HepG2 (cell line): ENCODE data around the gene ZNF691.

Experiments used
- HINFP ChIP-seq: sonication (generic); formaldehyde crosslinking; IDR thresholded peaks from 2 replicates; pipeline ENCODE4 v1.4.0; 2020; ENCODE audit warnings: low read depth, mild to moderate bottlenecking, missing genetic modification reagents
- MXI1 ChIP-seq: IDR thresholded peaks from 3 replicates; pipeline ENCODE4 v1.6.1; 2012; ENCODE audit warnings: low read depth, low read length, inconsistent platforms, borderline replicate concordance
- REST ChIP-seq, 2 experiments: IDR thresholded peaks; 2 replicates each; pipeline ENCODE4 v1.6.1; 2011 to 2012; ENCODE audit warnings: low read length in 2 of 2, borderline replicate concordance in 1 of 2, low read depth in 1 of 2, mild to moderate bottlenecking in 1 of 2, moderate library complexity in 1 of 2
- ZBTB4 ChIP-seq: sonication (generic); formaldehyde crosslinking; IDR thresholded peaks from 2 replicates; pipeline ENCODE4 v1.4.0; 2020; ENCODE audit warnings: missing genetic modification reagents, mild to moderate bottlenecking, borderline replicate concordance
- ZKSCAN8 ChIP-seq: IDR thresholded peaks from 2 replicates; pipeline ENCODE4 v1.6.1; 2016; ENCODE audit warnings: borderline replicate concordance, missing genetic modification reagents, missing compliant biosample characterization
- ZNF274 ChIP-seq: sonication (generic); formaldehyde crosslinking; IDR thresholded peaks from 2 replicates; pipeline ENCODE4 v1.5.1; 2020; ENCODE audit warnings: mild to moderate bottlenecking, missing genetic modification reagents
- ZNF891 ChIP-seq: sonication (generic); formaldehyde crosslinking; IDR thresholded peaks from 2 replicates; pipeline ENCODE4 v1.5.0; 2020; ENCODE audit warnings: mild to moderate bottlenecking, missing genetic modification reagents

- TF ChIP-seq MXI1, result no peak
- no peak for TF ChIP-seq REST (IDR thresholded peaks at IDR 0.05; ENCODE audit: borderline replicate concordance in 1 of 2, low read depth in 1 of 2, low read length in 2 of 2)
- no peak for TF ChIP-seq ZBTB4 (CRISPR knock-in tag)
- TF ChIP-seq ZNF891 (CRISPR knock-in tag), result no peak
- no peak for TF ChIP-seq HINFP (CRISPR knock-in tag)
- TF ChIP-seq ZKSCAN8 (CRISPR knock-in tag), result no peak
- TF ChIP-seq ZNF274 (CRISPR knock-in tag), result no peak
Observed at GRCh38 chr1:42891465-42892138, 45.2 kb downstream of the ZNF691 start.
